Loucy (cell line): ENCODE results near the gene CEP83.
A peak's percentile ranks its signal among the peaks of the same experiment; 100 is the strongest.

ENCODE experiments used
- H2AFZ ChIP-seq: fragments of 200-600 bp; sonication (generic); 2 replicates; pipeline ENCODE4 v1.6.0; 2016; ENCODE audit warnings: antibody characterized with exemption, mild to moderate bottlenecking, low read length, moderate library complexity
- H3F3A ChIP-seq: fragments of 200-600 bp; 2 replicates; pipeline ENCODE4 v1.6.0; 2016; ENCODE audit warnings: antibody characterized with exemption, low read depth, mild to moderate bottlenecking
- H3K27me3 ChIP-seq: fragments of 200-600 bp; sonication (generic); 2 replicates; pipeline ENCODE4 v1.6.1; 2014; ENCODE audit warnings: low read length, mild to moderate bottlenecking; ENCODE audit not compliant: insufficient read depth, poor library complexity, severe bottlenecking
- H3K36me3 ChIP-seq: fragments of 200-600 bp; sonication (generic); 2 replicates; pipeline ENCODE4 v1.6.1; 2016; ENCODE audit warnings: low read length; ENCODE audit not compliant: insufficient read depth
- H3K4me1 ChIP-seq: fragments of 200-600 bp; sonication (generic); 2 replicates; pipeline ENCODE4 v1.5.1; 2014; ENCODE audit warnings: low read length, mild to moderate bottlenecking; ENCODE audit not compliant: insufficient read depth, poor library complexity, severe bottlenecking
- H3K4me2 ChIP-seq: fragments of 200-600 bp; sonication (generic); 2 replicates; pipeline ENCODE4 v1.6.0; 2014; ENCODE audit warnings: antibody characterized with exemption, low read length, low read depth, mild to moderate bottlenecking; ENCODE audit not compliant: poor library complexity, severe bottlenecking
- H3K4me3 ChIP-seq: fragments of 200-600 bp; sonication (generic); 2 replicates; pipeline ENCODE4 v1.5.1; 2014; ENCODE audit warnings: low read length, mild to moderate bottlenecking, mixed read lengths; ENCODE audit not compliant: poor library complexity, severe bottlenecking
- H3K79me2 ChIP-seq: fragments of 200-600 bp; sonication (generic); 2 replicates; pipeline ENCODE4 v1.6.1; 2014; ENCODE audit warnings: low read length; ENCODE audit not compliant: insufficient read depth
- H3K9ac ChIP-seq: fragments of 200-600 bp; sonication (generic); 2 replicates; pipeline ENCODE4 v1.6.0; 2014; ENCODE audit warnings: mild to moderate bottlenecking, low read depth, low read length, moderate library complexity; ENCODE audit not compliant: poor library complexity, severe bottlenecking
- H3K9me2 ChIP-seq: fragments of 200-600 bp; sonication (generic); replicated peaks from 2 replicates; pipeline ENCODE4 v1.6.1; 2016; ENCODE audit warnings: low read depth, low read length, mixed read lengths
- H3K9me3 ChIP-seq: fragments of 200-600 bp; sonication (generic); 2 replicates; pipeline ENCODE4 v1.6.1; 2014; ENCODE audit warnings: mild to moderate bottlenecking, antibody characterized with exemption, low read length, low read depth; ENCODE audit not compliant: insufficient read depth
- H4K20me1 ChIP-seq: fragments of 200-600 bp; sonication (generic); 2 replicates; pipeline ENCODE4 v1.6.0; 2014; ENCODE audit warnings: antibody characterized with exemption, low read length, mild to moderate bottlenecking; ENCODE audit not compliant: insufficient read depth, poor library complexity, severe bottlenecking
- EZH2phosphoT487 ChIP-seq: fragments of 200-600 bp; IDR thresholded peaks from 2 replicates; pipeline ENCODE4 v1.6.1; 2018; ENCODE audit warnings: antibody characterized with exemption, mild to moderate bottlenecking, moderate library complexity, borderline replicate concordance
- TF ChIP-seq, protein P1 (sequence below): fragments of 200-600 bp; sonication (generic); conservative IDR thresholded peaks from 2 replicates; pipeline ENCODE4 v1.5.1; 2014; ENCODE audit warnings: mild to moderate bottlenecking, antibody characterized with exemption, low read length

Gene CEP83

DNA sequence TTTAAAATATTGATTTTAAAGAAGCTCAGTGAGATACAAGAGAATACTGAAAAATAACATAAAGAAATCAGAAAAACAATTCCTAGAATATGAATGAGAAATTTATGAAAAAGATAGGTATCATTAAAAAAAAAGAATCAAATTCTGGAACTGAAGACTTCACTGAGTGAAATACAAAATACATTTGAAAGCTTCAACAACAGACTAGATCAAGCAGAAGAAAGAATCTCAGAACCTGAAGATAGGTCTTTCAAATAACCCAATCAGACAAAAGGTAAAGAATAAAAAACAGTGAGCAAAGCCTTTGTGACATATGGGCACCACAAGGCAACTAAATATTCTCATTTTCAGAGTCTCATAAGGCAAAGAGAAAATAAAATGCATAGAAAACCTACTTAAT is 29.4 kb downstream of the CEP83 start:
- H3K79me2 ChIP-seq = peaks cover 57% of the 10 kb centered on the region
- no peaks in the 10 kb centered on the region for H3K27me3 ChIP-seq
- H3K36me3 ChIP-seq = peaks cover 5% of the 10 kb centered on the region; the same call in 1 of the 2 replicates
- no peak overlapping the region for H2AFZ ChIP-seq
- H3K9me3 ChIP-seq = peaks cover 8% of the 10 kb centered on the region; the same call in 1 of the 2 replicates
- H3K4me2 ChIP-seq = no peak overlapping the region
- peaks cover 14% of the 10 kb centered on the region; the same call in 1 of the 2 replicates for H3F3A ChIP-seq
- H4K20me1 ChIP-seq = no peaks in the 10 kb centered on the region
- TF ChIP-seq EZH2phosphoT487 = no peak
- TF ChIP-seq, protein P1, sequence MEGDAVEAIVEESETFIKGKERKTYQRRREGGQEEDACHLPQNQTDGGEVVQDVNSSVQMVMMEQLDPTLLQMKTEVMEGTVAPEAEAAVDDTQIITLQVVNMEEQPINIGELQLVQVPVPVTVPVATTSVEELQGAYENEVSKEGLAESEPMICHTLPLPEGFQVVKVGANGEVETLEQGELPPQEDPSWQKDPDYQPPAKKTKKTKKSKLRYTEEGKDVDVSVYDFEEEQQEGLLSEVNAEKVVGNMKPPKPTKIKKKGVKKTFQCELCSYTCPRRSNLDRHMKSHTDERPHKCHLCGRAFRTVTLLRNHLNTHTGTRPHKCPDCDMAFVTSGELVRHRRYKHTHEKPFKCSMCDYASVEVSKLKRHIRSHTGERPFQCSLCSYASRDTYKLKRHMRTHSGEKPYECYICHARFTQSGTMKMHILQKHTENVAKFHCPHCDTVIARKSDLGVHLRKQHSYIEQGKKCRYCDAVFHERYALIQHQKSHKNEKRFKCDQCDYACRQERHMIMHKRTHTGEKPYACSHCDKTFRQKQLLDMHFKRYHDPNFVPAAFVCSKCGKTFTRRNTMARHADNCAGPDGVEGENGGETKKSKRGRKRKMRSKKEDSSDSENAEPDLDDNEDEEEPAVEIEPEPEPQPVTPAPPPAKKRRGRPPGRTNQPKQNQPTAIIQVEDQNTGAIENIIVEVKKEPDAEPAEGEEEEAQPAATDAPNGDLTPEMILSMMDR = no peak
- H3K9me2 ChIP-seq = no peaks in the 10 kb centered on the region
- H3K4me3 ChIP-seq = no peak overlapping the region
- no peak overlapping the region for H3K9ac ChIP-seq
- H3K4me1 ChIP-seq = peaks cover 29% of the 10 kb centered on the region

DNA sequence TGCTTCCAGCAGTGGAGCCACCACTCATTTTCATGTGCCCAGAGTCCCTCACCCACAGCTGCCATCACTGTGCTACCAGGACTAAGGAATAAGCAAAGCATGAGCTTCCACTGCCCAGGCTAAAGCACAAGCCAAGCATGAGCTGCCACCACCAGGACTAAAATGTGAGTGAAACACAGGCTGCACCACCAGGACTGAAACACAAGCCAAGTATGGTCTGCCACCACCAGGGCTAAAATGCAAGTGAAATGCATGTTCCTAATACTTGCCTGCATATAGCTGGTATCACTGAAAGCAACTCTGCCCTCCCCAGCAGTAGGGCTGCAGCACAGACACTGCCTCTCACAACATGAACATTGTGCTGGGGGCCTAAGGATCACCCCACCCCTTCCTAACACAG is 30.0 kb downstream of the CEP83 start:
- no peaks in the 10 kb centered on the region for H4K20me1 ChIP-seq
- H3K9ac ChIP-seq = no peak overlapping the region
- H3K36me3 ChIP-seq = peaks cover 5% of the 10 kb centered on the region; the same call in 1 of the 2 replicates
- H2AFZ ChIP-seq = no peak overlapping the region
- H3K4me1 ChIP-seq = peaks cover 23% of the 10 kb centered on the region
- H3K4me3 ChIP-seq = no peak overlapping the region
- peaks cover 53% of the 10 kb centered on the region for H3K79me2 ChIP-seq
- no peak overlapping the region for H3K4me2 ChIP-seq
- TF ChIP-seq, protein P1 = peak; percentile 29; the same call in 1 of the 2 replicates
- no peak for TF ChIP-seq EZH2phosphoT487
- H3K27me3 ChIP-seq = no peaks in the 10 kb centered on the region
- H3F3A ChIP-seq = peaks cover 9% of the 10 kb centered on the region; the same call in 1 of the 2 replicates
- H3K9me3 ChIP-seq = peaks cover 8% of the 10 kb centered on the region; the same call in 1 of the 2 replicates
- no peaks in the 10 kb centered on the region for H3K9me2 ChIP-seq

DNA sequence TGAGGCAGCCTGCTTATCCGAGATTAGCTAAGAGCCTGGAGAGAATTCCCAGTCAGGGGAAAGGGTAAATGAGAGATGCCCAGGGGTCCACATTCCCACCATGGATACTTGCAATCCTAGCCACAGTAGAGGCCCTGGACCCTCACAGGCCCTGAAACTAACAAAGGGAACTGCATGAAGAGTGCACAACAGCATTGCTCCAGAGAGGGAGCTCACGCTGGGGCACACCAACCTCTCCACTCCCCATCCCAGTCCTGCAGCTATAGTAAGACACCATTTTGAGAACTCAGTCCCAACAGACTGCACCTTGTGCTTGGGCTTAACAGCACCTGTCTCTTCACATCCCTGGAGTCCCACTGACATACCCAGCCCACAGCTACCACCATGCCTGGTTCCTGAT is 30.5 kb downstream of the CEP83 start:
- H3K4me2 ChIP-seq = no peak overlapping the region

More for the DNA sequence above, 30.5 kb downstream of the CEP83 start:
- peaks cover 19% of the 10 kb centered on the region for H3K4me1 ChIP-seq
- no peaks in the 10 kb centered on the region for H3K9me2 ChIP-seq
- H3K36me3 ChIP-seq = peaks cover 6% of the 10 kb centered on the region; the same call in 1 of the 2 replicates
- H3F3A ChIP-seq = peaks cover 9% of the 10 kb centered on the region; the same call in 1 of the 2 replicates
- no peak overlapping the region for H2AFZ ChIP-seq
- peaks cover 8% of the 10 kb centered on the region; the same call in 1 of the 2 replicates for H3K9me3 ChIP-seq
- H3K9ac ChIP-seq = no peak overlapping the region
- no peak overlapping the region for H3K4me3 ChIP-seq
- H3K27me3 ChIP-seq = no peaks in the 10 kb centered on the region
- no peaks in the 10 kb centered on the region for H4K20me1 ChIP-seq
- TF ChIP-seq, protein P1 = no peak
- no peak for TF ChIP-seq EZH2phosphoT487
- H3K79me2 ChIP-seq = peaks cover 49% of the 10 kb centered on the region
